Common myeloid progenitor, CD34-positive (primary cell): ENCODE data around the gene TTYH2.

ENCODE experiments used
- CTCF ChIA-PET: fragments of 350-600 bp; sonication (Branson Sonifier 250); formaldehyde crosslinking; loops from one replicate; lab custom pipeline; 2021; ENCODE audit warnings: antibody characterized with exemption; lab: Charles Lee
- POLR2A ChIA-PET: fragments of 350-600 bp; sonication (Branson Sonifier 250); formaldehyde crosslinking; loops from one replicate; lab custom pipeline; 2021; ENCODE audit warnings: antibody characterized with exemption; lab: Charles Lee
- DNase-seq, 3 donors: peaks; one replicate each; pipeline versions ENCODE4 v3.0.0 to v3.0.0-alpha.2; 2013
- H3K27ac ChIP-seq, 2 experiments: 1 replicate in 1 of 2; 2 replicates in 1 of 2; pipeline ENCODE4 v1.7.0; 2013; ENCODE audit warnings: inconsistent platforms in 2 of 2, low read length in 2 of 2, mild to moderate bottlenecking in 2 of 2, low read depth in 1 of 2, moderate library complexity in 1 of 2; ENCODE audit not compliant: severe bottlenecking in 2 of 2, insufficient read depth in 1 of 2, poor library complexity in 1 of 2
- H3K27me3 ChIP-seq, 5 experiments: replicated peaks in 2 of 5; 1 replicate in 3 of 5; 2 replicates in 2 of 5; pipeline versions ENCODE4 v1.6.1 to v1.7.0; 2013; ENCODE audit warnings: low read length in 4 of 5, mild to moderate bottlenecking in 2 of 5, moderate library complexity in 2 of 5, inconsistent platforms in 1 of 5; ENCODE audit not compliant: insufficient read depth in 5 of 5, control insufficient read depth in 4 of 5
- H3K36me3 ChIP-seq, 4 experiments: 1 replicate in 2 of 4; 2 replicates in 2 of 4; pipeline versions ENCODE4 v1.6.1 to v1.7.0; 2013; ENCODE audit warnings: low read length in 3 of 4, control low read depth in 1 of 4, mild to moderate bottlenecking in 1 of 4; ENCODE audit not compliant: control insufficient read depth in 4 of 4, insufficient read depth in 4 of 4
- H3K4me1 ChIP-seq, 4 experiments: 1 replicate in 3 of 4; 2 replicates in 1 of 4; pipeline versions ENCODE4 v1.6.1 to v1.7.1; 2013; ENCODE audit warnings: low read length in 3 of 4, mild to moderate bottlenecking in 3 of 4, control low read depth in 1 of 4, inconsistent platforms in 1 of 4, moderate library complexity in 1 of 4; ENCODE audit not compliant: control insufficient read depth in 4 of 4, insufficient read depth in 4 of 4; ENCODE audit errors: control extremely low read depth in 1 of 4
- H3K4me3 ChIP-seq, 7 experiments: 1 replicate in 4 of 7; 2 replicates in 3 of 7; pipeline versions ENCODE4 v1.5.1 to v1.7.0; 2013; ENCODE audit warnings: mild to moderate bottlenecking in 7 of 7, low read length in 6 of 7, moderate library complexity in 6 of 7, inconsistent platforms in 2 of 7, low read depth in 2 of 7, control low read depth in 1 of 7; ENCODE audit not compliant: insufficient read depth in 4 of 7, control insufficient read depth in 1 of 7; ENCODE audit errors: extremely low read depth in 1 of 7
- H3K9me3 ChIP-seq, 5 experiments: 1 replicate in 4 of 5; 2 replicates in 1 of 5; pipeline versions ENCODE4 v1.6.1 to v1.7.1; 2013; ENCODE audit warnings: low read length in 4 of 5, mild to moderate bottlenecking in 2 of 5, inconsistent platforms in 1 of 5, low read depth in 1 of 5, moderate library complexity in 1 of 5; ENCODE audit not compliant: control insufficient read depth in 4 of 5, insufficient read depth in 2 of 5; ENCODE audit errors: control extremely low read depth in 1 of 5
- WGBS: methylation state at CpG from one replicate; pipeline ENCODE4 v1.1.5; 2013; ENCODE audit not compliant: insufficient coverage; 5-methylcytosine and 5-hydroxymethylcytosine counted together

The TTYH2 gene

DNA sequence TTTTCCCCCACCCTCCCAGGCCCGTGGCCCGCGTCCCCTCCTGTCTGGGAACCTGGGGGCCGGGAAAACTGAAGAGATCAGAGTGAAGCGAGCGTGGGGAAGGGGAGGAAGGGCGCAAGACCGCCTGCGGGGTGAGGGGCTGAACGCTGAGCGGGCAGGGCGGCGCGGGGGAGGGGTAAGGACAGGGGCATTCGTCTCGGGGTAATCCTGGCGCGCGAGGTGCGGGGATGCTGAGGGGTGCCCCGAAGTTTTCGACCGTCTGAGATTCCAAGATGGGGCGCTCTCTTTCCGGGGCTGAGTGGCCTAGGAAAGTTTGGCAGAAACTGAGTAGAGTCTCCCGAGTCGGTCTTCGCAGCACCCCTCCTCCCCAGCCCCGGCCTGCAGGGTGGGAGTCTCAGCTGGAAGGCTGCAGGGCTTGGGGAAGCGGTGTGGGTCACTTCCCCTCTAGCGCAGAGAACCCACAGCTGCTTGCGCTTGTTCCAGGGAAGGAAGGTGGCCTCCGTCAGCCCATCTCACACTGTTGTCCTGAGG lies 555 bp downstream of the TTYH2 start:
- Histone ChIP-seq H3K4me1 (peaks cover 2 to 63% (median 36%) of the 10 kb centered on the region in 4 experiments), H3K27ac (no peak overlapping the region)
- POLR2A ChIA-PET: interaction anchor here (0.5 kb wide), 1 partner anchor 23 kb away, joined by 3 read pairs; no protein-coding TSS in a partner anchor

DNA sequence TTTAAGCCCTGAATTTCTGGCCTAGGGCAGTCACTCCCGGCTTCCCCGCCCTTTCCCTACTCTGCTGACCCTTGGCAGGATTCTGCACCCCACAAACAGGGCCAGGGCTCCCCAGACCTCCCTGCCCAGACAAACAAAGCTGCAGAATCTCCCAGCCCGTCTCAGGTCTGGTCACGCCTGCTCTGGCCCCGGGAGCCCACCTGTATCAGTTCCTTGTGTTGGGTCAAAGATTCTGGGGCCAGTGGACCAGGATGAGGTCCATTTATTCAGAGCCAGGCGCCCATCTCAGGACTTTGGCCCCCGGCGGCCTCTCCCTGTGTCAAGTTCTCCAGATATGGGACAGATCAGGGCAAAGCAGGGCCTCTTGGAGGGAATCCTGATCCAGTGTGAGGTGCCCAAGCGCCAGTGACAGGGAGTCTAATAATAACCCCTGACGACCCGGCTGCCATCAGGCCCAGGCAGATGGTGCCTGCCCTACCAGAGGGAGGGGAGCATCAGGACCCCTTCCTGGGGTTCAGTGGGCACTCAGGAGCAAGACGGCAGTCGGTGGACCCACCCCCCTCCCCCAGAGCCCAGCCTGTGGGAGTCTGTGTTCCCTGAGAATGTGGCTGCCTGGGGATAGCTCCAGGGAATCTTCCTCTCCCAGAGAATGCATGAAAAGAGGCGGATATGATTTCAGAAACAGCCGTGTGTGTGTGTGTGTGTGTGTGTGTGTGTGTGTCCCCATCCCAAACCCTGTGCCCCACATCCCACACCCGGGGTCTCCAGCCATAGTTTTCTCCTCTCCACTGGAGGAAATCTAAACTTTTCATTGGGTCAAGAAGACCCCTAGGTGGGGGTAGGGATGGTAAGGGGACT lies 1.3 kb downstream of the TTYH2 start:
- ChIA-PET CTCF (interaction anchor here (0.6 kb wide), 1 partner anchor 21 kb away, joined by 3 read pairs; no protein-coding TSS in a partner anchor), POLR2A (no interaction called here)
- Histone ChIP-seq H3K4me1 (peaks cover 2 to 68% (median 36%) of the 10 kb centered on the region in 4 experiments), H3K9me3 (no peaks in the 10 kb centered on the region), H3K36me3 (peaks cover 0 to 19% (median 10%) of the 10 kb centered on the region in 4 experiments), H3K27me3 (peaks cover 0 to 15% (median 3%) of the 10 kb centered on the region in 5 experiments), H3K4me3 (peak overlapping the region in 6 of 7 experiments; percentile 8 to 76 (median 60)), H3K27ac (no peak overlapping the region)
- WGBS: 84% methylated on average over 11 of the region's 16 CpGs
- no peak for DNase-seq

More for the DNA sequence above, 555 bp downstream of the TTYH2 start:
- Histone ChIP-seq H3K27me3 (peaks cover 0 to 15% (median 3%) of the 10 kb centered on the region in 5 experiments), H3K9me3 (no peaks in the 10 kb centered on the region), H3K36me3 (peaks cover under 1 to 27% (median 18%) of the 10 kb centered on the region in 4 experiments), H3K4me3 (peak overlapping the region in 6 of 7 experiments; percentile 26 to 76 (median 60))
- peak in 2 of 3 donors; percentile 52 to 56 for DNase-seq
- CTCF ChIA-PET: interaction anchor here (0.6 to 1.6 kb wide), 4 partner anchors 20 to 329 kb away, joined by 3 to 7 read pairs (median 3); no protein-coding TSS in a partner anchor
- 0% methylated on average over 24 of the region's 33 CpGs for WGBS

DNA sequence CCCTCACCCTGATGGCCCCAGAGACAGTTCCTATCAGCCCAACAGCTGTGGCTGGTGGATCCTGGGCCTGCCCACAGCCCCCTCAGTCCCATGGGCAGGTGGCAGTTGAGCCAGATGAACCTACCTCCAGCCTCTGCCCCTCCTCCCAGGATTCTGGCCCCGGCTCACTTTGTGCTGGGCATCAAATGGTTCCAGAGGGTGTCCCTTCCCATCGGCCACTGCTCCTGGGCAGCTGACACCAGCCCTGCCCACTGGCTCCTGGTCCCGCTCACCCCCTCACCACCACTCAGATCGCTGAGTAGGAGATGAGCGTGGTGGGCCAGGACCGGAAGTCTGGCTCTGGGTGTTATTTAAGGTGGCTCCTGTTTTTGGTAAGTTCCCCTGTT lies 2.0 kb downstream of the TTYH2 start:
- no peak overlapping the region for H3K4me3 ChIP-seq
- POLR2A ChIA-PET: no interaction called here
- peaks cover 2 to 74% (median 37%) of the 10 kb centered on the region in 4 experiments for H3K4me1 ChIP-seq
- H3K36me3 ChIP-seq: peaks cover 0 to 13% (median 5%) of the 10 kb centered on the region in 4 experiments
- DNase-seq: peak in 1 of 3 donors; percentile 29
- H3K27ac ChIP-seq: no peak overlapping the region
- no peaks in the 10 kb centered on the region for H3K9me3 ChIP-seq
- no CpG with 5 or more reads among the region's 6 CpGs for WGBS
- peaks cover 0 to 15% (median 3%) of the 10 kb centered on the region in 5 experiments for H3K27me3 ChIP-seq
- CTCF ChIA-PET: no interaction called here

DNA sequence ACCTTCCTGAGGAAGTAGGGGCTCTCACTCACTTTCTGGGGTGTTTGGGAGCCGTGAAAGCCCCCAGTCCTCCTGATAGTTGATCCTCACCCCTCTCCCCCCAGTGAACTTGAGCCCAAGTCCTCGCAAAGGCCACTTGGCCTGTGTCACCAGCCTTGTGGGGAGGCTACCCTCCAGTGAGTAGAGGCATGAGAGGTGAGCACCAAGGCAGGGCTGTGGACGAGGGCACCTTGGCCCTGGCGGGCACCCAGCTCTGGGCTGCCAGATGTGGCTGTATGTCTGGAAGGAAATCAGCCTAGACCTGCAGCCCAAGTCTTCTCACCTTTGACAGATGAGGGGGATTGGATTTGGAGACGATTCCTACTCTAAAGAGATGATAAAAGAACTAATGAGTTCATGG lies 3.1 kb downstream of the TTYH2 start:
- no peak for DNase-seq
- Histone ChIP-seq H3K27me3 (peaks cover 0 to 13% (median 3%) of the 10 kb centered on the region in 5 experiments), H3K4me3 (no peak overlapping the region), H3K9me3 (no peaks in the 10 kb centered on the region), H3K4me1 (peaks cover 2 to 68% (median 35%) of the 10 kb centered on the region in 4 experiments), H3K36me3 (peaks cover 0 to 3% (median under 1%) of the 10 kb centered on the region in 4 experiments), H3K27ac (no peak overlapping the region)
- POLR2A ChIA-PET: interaction anchor here (0.7 kb wide), 1 partner anchor 317 kb away, joined by 3 read pairs; no protein-coding TSS in a partner anchor
- WGBS: 100% methylated on average over 3 of the region's 5 CpGs
- CTCF ChIA-PET: interaction anchor here (1.0 to 1.5 kb wide), 6 partner anchors 11 to 145 kb away, joined by 3 to 6 read pairs (median 4); partner anchors contain the start of gene BTBD17

DNA sequence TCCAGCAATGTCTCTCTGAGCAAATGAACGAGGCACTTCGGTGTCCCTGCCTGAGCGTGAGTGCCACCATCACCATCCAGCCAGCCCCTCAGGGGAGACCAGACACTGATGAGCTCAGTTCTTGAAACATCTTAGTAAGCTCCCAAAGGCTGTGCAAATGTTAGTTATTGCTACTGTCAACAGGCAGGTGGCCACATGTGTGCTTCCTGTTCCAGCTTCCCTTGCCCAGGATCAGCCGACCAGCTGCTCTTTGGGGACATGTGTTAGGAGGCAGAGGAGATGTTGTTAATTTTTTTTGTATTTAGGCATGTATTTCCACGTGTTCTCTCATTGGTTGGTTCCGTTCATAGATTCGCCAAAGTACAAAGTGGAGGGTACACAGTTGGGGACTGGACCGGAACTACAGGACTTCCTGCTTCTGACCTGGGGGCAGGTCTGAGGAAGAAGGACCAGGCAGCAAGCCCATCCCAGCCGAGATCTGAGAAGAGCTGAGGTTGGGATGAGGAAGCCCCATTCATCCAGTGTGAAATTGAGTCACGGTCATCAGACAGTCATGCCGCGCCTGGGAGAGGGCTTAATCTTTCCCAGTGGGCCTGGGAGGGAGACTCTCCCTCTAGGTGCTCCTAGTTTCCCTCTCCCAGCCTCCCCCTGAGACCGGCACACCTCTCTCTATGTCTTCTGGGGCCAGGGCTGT lies 3.8 kb downstream of the TTYH2 start:
- Histone ChIP-seq H3K27ac (no peak overlapping the region), H3K9me3 (no peaks in the 10 kb centered on the region), H3K4me3 (no peak overlapping the region), H3K27me3 (peaks cover 0 to 6% (median 3%) of the 10 kb centered on the region in 5 experiments), H3K36me3 (no peaks in the 10 kb centered on the region), H3K4me1 (peaks cover 2 to 61% (median 28%) of the 10 kb centered on the region in 4 experiments)
- CTCF ChIA-PET: interaction anchor here (1.0 to 1.7 kb wide), 7 partner anchors 10 to 144 kb away, joined by 3 to 6 read pairs (median 4); partner anchors contain the start of gene BTBD17
- DNase-seq: peak in 2 of 3 donors; percentile 73 to 80
- 75% methylated on average over 13 of the region's 13 CpGs for WGBS
- POLR2A ChIA-PET: interaction anchor here (0.7 kb wide), 1 partner anchor 316 kb away, joined by 3 read pairs; no protein-coding TSS in a partner anchor

DNA sequence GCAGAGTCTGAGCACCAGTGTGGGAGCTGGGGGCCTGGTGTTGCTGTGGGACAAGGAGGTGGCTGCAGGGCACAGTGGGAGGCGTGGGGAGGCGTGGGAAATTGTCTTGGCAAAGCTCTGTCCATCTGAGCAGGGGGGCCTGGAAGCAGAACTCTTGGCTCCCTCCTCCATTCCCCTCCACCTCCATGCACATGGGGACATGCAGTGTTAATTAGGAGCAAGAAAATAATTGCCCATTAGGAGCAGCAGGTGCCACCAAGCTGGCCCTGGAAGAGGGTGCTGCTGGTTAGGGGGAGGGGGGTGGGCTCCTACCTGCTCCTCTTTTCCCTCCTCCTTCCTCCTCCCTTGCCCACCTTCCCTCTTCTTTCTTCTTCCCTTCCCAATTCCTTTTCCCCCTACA lies 4.5 kb downstream of the TTYH2 start:
- Histone ChIP-seq H3K9me3 (no peaks in the 10 kb centered on the region), H3K27me3 (no peaks in the 10 kb centered on the region), H3K4me3 (no peak overlapping the region), H3K36me3 (no peaks in the 10 kb centered on the region), H3K4me1 (peaks cover 0 to 54% (median 21%) of the 10 kb centered on the region in 4 experiments), H3K27ac (no peak overlapping the region)
- ChIA-PET POLR2A (no interaction called here), CTCF (interaction anchor here (1.5 to 1.7 kb wide), 2 partner anchors 10 to 79 kb away, joined by 5 to 6 read pairs; no protein-coding TSS in a partner anchor)
- WGBS: 100% methylated on average over 1 of the region's 2 CpGs
- no peak for DNase-seq
